ENCODE measurements around the gene XYLB. TPM values are rescaled to one million over a fixed set of nuclear protein-coding genes. Genes with fewer than 3 reads are reported as not detected.

The XYLB gene
- total RNA-seq, 1 donor from 2014 or later = 0.91 TPM

DNA sequence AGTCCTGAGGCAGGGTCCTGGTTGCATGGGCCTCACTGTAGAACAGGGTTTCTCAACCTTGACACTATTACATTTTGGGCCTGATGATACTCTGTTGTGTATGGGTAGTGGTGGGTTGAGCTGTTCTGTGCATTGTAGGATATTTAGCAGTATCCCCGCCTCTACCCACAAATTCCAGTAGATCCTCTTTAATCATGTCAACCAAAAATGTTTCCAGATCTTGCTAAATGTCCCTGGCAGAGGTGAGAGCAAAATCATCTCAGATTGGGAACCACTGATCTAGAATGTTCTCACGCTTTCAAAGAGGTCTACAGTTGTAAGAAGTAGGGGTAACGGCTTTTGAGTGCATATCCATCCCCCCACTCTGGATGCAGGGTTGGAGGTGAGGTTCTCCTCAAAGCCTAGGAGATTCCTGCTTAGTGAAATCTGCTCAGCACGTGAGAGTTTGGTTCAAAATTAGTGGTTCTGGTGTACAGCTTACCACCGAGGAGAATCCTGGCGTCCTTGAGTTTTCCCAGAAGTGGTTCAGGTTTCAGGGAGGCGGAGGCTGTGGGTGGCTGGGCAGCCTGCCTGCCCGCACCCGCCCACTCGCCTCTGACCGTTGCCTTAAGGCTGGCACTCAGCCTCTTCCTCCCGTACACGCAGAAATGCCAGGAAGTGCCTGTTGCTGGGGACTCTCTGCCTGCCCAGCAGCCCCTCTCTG is 112.4 kb downstream of the XYLB start:
- H3K4me3 ChIP-seq = peak overlapping the region; percentile 33

GRCh38 chr3:38459499-38460048 is 113.0 kb downstream of the XYLB start:
- H3K27ac ChIP-seq (replicated peaks) = peak overlapping the region; percentile 74
- TF ChIP-seq CTCF (IDR thresholded peaks at IDR 0.05; ENCODE audit: borderline replicate concordance) = no peak
- peak overlapping the region; percentile 33 for H3K4me3 ChIP-seq
- DNase-seq = no peak
- intact Hi-C loops (cut with micrococcal nuclease) = no loop called here
- peaks cover 75% of the 10 kb centered on the region for H3K4me1 ChIP-seq
- H3K36me3 ChIP-seq = no peaks in the 10 kb centered on the region
- H3K9me3 ChIP-seq (replicated peaks) = no peaks in the 10 kb centered on the region
- no peaks in the 10 kb centered on the region for H3K27me3 ChIP-seq (ENCODE audit: low read depth)

More for the DNA sequence above, 112.4 kb downstream of the XYLB start:
- intact Hi-C loops (cut with micrococcal nuclease) = no loop called here
- no peak for DNase-seq
- Histone ChIP-seq H3K9me3 (replicated peaks) (no peaks in the 10 kb centered on the region), H3K27me3 (ENCODE audit: low read depth) (no peaks in the 10 kb centered on the region), H3K36me3 (no peaks in the 10 kb centered on the region), H3K4me1 (peaks cover 80% of the 10 kb centered on the region), H3K27ac (replicated peaks) (peak overlapping the region; percentile 74)
- no peak for TF ChIP-seq CTCF (IDR thresholded peaks at IDR 0.05; ENCODE audit: borderline replicate concordance)

DNA sequence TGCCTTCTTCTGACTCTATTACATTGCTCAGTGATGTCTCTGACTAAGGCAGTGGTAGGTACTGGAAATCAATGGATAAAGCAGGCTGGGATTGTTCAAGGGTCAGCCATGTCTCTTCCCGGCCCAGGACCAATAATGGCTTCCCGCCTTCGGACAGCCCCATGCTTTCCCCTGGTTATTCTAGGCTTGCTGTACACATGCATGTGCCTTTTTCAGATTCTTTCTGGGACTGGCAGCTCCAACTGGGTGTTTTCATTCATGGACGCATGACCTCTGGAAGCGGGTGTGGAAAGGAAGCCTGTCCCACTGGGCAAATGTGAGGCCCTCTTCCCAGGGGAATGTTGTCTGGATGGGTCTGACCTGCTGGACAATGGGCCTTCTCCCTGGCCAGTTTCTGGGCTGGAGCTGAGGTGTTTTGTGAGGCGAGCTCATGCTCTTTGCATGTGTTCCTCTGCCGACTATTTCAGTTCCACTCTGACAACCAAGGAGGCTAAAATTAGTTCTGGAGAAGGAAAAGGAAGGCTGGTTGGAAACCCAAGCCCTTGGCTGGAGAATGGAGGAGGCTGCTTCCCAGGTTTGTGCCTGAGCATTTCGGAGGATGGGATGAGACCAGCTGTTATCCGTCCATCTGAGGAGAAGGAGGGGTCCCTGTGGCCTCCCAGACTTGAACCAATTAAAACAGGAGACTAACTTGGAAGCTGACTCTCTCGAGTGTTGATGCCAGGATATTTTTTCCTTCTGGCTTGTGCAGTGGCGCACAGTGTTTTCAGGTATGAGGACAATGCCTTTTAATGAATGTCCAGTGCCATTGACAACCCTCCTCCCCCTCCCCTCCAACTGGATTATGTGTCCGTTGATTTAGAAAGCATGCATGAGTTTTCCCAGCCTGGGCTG is 114.0 kb downstream of the XYLB start:
- intact Hi-C loops (cut with micrococcal nuclease) = no loop called here
- no peak for TF ChIP-seq CTCF (IDR thresholded peaks at IDR 0.05; ENCODE audit: borderline replicate concordance)
- peaks cover 64% of the 10 kb centered on the region for H3K4me1 ChIP-seq
- H3K4me3 ChIP-seq = peak overlapping the region; percentile 15
- no peaks in the 10 kb centered on the region for H3K36me3 ChIP-seq
- peak overlapping the region; percentile 74 for H3K27ac ChIP-seq (replicated peaks)
- no peaks in the 10 kb centered on the region for H3K27me3 ChIP-seq (ENCODE audit: low read depth)
- DNase-seq = no peak
- H3K9me3 ChIP-seq (replicated peaks) = no peaks in the 10 kb centered on the region

Other genes starting within 250 kb of the XYLB start
- gene ACAA1, start 209.7 kb upstream of the XYLB start, total RNA-seq = 120 TPM
- gene MYD88, start 208.1 kb upstream of the XYLB start, total RNA-seq = 6.9 TPM
- 22.9 TPM for gene OXSR1, start 181.2 kb upstream of the XYLB start, total RNA-seq
- not detected for gene SLC22A13, start 81.0 kb upstream of the XYLB start, total RNA-seq
- gene SLC22A14, start 64.5 kb upstream of the XYLB start, total RNA-seq = not detected
- 5.5 TPM for gene ACVR2B, start 107.1 kb downstream of the XYLB start, total RNA-seq
- 27.9 TPM for gene EXOG, start 149.6 kb downstream of the XYLB start, total RNA-seq

Data from left ventricle myocardium inferior (tissue), 1 donor.